ENCODE measurements around the gene HOTAIR.

DNA sequence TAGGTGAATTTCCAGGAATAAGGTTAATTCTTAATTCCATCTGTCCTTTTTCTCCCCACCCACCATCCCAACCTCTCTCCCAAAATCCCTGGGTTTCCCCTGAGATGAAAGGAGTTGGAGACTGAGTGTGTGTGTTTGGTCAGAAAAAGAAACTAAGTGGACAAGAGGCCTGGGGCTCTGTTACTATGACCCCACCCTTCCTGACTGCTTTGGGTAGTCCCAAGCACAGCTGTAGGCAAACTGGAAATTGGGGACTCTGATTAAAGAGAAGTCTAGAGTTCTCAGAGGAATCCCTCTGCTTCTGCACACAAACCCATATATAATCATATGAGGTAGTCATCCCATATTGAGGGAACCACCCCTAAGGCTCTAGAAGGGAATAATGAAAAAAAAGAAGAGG is 27.0 kb downstream of the HOTAIR start:
- TF ChIP-seq GATA2 (IDR thresholded peaks at IDR 0.05; ENCODE audit: low read depth, low read length): no peak
- no peak for TF ChIP-seq GATA3 (IDR thresholded peaks at IDR 0.05; ENCODE audit: low read depth, low read length)

Measured in SH-SY5Y (cell line).